Measurements from ENCODE around the gene RELN.

Gene RELN

GRCh38 chr7:103894656-103895596 is 94.5 kb downstream of the RELN start:
- DNase-seq (ENCODE audit: low read depth): no peak

- no peak for DNase-seq (ENCODE audit: low read depth)
These were observed 96.1 kb downstream of the RELN start for GRCh38 chr7:103893350-103893749.

- DNase-seq (ENCODE audit: low read depth): no peak
These were observed 100.0 kb downstream of the RELN start for GRCh38 chr7:103889451-103889850.

- DNase-seq (ENCODE audit: low read depth): no peak
These were observed 100.8 kb downstream of the RELN start for GRCh38 chr7:103888603-103889153.

- DNase-seq (ENCODE audit: low read depth): no peak
These were observed 101.4 kb downstream of the RELN start for GRCh38 chr7:103887853-103888602.

GRCh38 chr7:103887050-103887449 is 102.4 kb downstream of the RELN start:
- DNase-seq (ENCODE audit: low read depth): no peak

- DNase-seq (ENCODE audit: low read depth): no peak
These were observed 109.4 kb downstream of the RELN start for GRCh38 chr7:103879928-103880600.

- DNase-seq (ENCODE audit: low read depth): no peak
These were observed 110.0 kb downstream of the RELN start for GRCh38 chr7:103879411-103879810.

GRCh38 chr7:103877565-103877964 is 111.9 kb downstream of the RELN start:
- no peak for DNase-seq (ENCODE audit: low read depth)

- DNase-seq (ENCODE audit: low read depth): no peak
These were observed 113.7 kb downstream of the RELN start for GRCh38 chr7:103875718-103876117.

- DNase-seq (ENCODE audit: low read depth): no peak
These were observed 118.0 kb downstream of the RELN start for GRCh38 chr7:103871473-103871872.

- no peak for DNase-seq (ENCODE audit: low read depth)
These were observed 118.8 kb downstream of the RELN start for GRCh38 chr7:103870664-103871063.

- no peak for DNase-seq (ENCODE audit: low read depth)
These were observed 121.6 kb downstream of the RELN start for GRCh38 chr7:103867874-103868273.

GRCh38 chr7:103866919-103867318 is 122.5 kb downstream of the RELN start:
- no peak for DNase-seq (ENCODE audit: low read depth)

GRCh38 chr7:103865442-103865841 is 124.0 kb downstream of the RELN start:
- DNase-seq (ENCODE audit: low read depth): no peak

GRCh38 chr7:103862302-103863035 is 127.0 kb downstream of the RELN start:
- DNase-seq (ENCODE audit: low read depth): no peak

GRCh38 chr7:103859709-103860108 is 129.7 kb downstream of the RELN start:
- DNase-seq (ENCODE audit: low read depth): no peak

- DNase-seq (ENCODE audit: low read depth): no peak
These were observed 132.0 kb downstream of the RELN start for GRCh38 chr7:103857435-103857834.

- no peak for DNase-seq (ENCODE audit: low read depth)
These were observed 132.5 kb downstream of the RELN start for GRCh38 chr7:103856929-103857328.

GRCh38 chr7:103855671-103856070 is 133.8 kb downstream of the RELN start:
- DNase-seq (ENCODE audit: low read depth): no peak

GRCh38 chr7:103854611-103855010 is 134.8 kb downstream of the RELN start:
- no peak for DNase-seq (ENCODE audit: low read depth)

GRCh38 chr7:103851357-103851756 is 138.1 kb downstream of the RELN start:
- peak; percentile 0 for DNase-seq (ENCODE audit: low read depth)

All from HS-5 (cell line).